Right atrium auricular region (tissue), 2 donors: Measurements from ENCODE around the gene RNF20. TPM values are rescaled to one million over a fixed set of nuclear protein-coding genes. Genes with fewer than 3 reads are reported as not detected.

Experiments
- DNase-seq: peaks from one replicate; pipeline ENCODE4 v3.0.0-alpha.2; 2019; ENCODE audit warnings: low spot score
- H3K27ac ChIP-seq, 2 donors: fragments of 200-600 bp; sonication (generic); 1 replicate in 1 of 2; 2 replicates in 1 of 2; pipeline ENCODE4 v1.5.1; 2016 to 2019
- H3K27me3 ChIP-seq, 2 donors: fragments of 200-600 bp; sonication (generic); one replicate each; pipeline versions ENCODE4 v1.5.1 to v1.6.0; 2017 to 2019
- H3K36me3 ChIP-seq: fragments of 200-600 bp; sonication (generic); one replicate; pipeline ENCODE4 v1.5.1; 2016
- H3K4me1 ChIP-seq, 2 donors: fragments of 200-600 bp; sonication (generic); one replicate each; pipeline versions ENCODE4 v1.5.1 to v1.6.0; 2017 to 2019
- H3K4me3 ChIP-seq, 2 donors: fragments of 200-600 bp; sonication (generic); 1 replicate in 1 of 2; 2 replicates in 1 of 2; pipeline ENCODE4 v1.5.1; 2017 to 2019; ENCODE audit warnings: mild to moderate bottlenecking in 1 of 2, moderate library complexity in 1 of 2
- H3K9me3 ChIP-seq, 2 donors: fragments of 200-600 bp; sonication (generic); one replicate each; pipeline ENCODE4 v1.5.1; 2019
- CTCF ChIP-seq, 2 donors: fragments of 200-600 bp; sonication (generic); IDR thresholded peaks; one replicate each; pipeline ENCODE4 v1.5.1; 2019; ENCODE audit warnings: antibody characterized with exemption in 2 of 2
- total RNA-seq, 2 donors: library from RNA; depleted of rRNA; stranded (reverse); fragments of >200 nt; gene quantifications; one replicate each; pipeline ENCODE4 v1.1.0, GENCODE V29; 2016

The RNF20 gene
- total RNA-seq, 2 donors from 2014 or later, result 18.0 to 22.7 TPM

DNA sequence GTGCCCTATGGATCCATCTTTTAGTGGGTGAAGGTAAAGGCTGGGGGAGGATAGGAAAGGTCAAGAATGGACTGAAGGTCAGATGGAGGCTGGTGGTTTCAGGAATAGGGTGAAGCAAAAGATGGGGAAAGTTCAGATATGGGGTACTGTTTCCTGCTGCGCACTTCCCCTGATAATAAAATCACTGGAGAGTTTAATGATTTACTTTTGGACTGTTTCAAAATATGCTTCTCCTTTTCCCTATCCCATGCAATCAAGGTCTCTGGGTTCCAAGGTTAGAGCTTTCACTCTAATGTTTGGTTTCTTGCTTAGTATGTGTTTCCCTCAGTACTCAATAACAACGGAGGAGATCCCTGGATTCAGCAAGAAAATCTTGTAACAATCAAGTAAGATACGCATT lies 71.9 kb downstream of the RNF20 start:
- H3K27ac ChIP-seq, result no peak overlapping the region
- no peak for TF ChIP-seq CTCF (IDR thresholded peaks at IDR 0.05)
- H3K4me3 ChIP-seq, result no peak overlapping the region
- no peaks in the 10 kb centered on the region for H3K27me3 ChIP-seq
- H3K36me3 ChIP-seq, result no peaks in the 10 kb centered on the region
- H3K4me1 ChIP-seq, result no peaks in the 10 kb centered on the region
- no peaks in the 10 kb centered on the region for H3K9me3 ChIP-seq
- DNase-seq, result no peak

Other genes starting within 250 kb of the RNF20 start
- gene BAAT, start 148.8 kb upstream of the RNF20 start, total RNA-seq, result under 1 TPM in 1 of 2 donors, not detected in 1; 0.20 TPM
- 10 to 100 TPM; 12.5 to 14.8 TPM for gene MRPL50, start 135.2 kb upstream of the RNF20 start, total RNA-seq
- gene ZNF189, start 135.0 kb upstream of the RNF20 start, total RNA-seq, result 10 to 100 TPM; 20.2 to 22.1 TPM
- under 1 TPM; 0.24 to 0.85 TPM for gene ALDOB, start 98.1 kb upstream of the RNF20 start, total RNA-seq
- gene PPP3R2, start 61.1 kb downstream of the RNF20 start, total RNA-seq, result not detected
- gene GRIN3A, start 204.8 kb downstream of the RNF20 start, total RNA-seq, result under 1 TPM in 1 of 2 donors, not detected in 1; 0.44 TPM